Thyroid gland (tissue), 4 donors: ENCODE data around the gene EFCAB12. TPM values are rescaled to one million over a fixed set of nuclear protein-coding genes. Genes with fewer than 3 reads are reported as not detected.
A peak's percentile ranks its signal among the peaks of the same experiment; 100 is the strongest.

Experiments
- DNase-seq, 2 donors: peaks; one replicate each; pipeline ENCODE4 v3.0.0-alpha.2; 2019
- H3K27ac ChIP-seq, 3 donors: fragments of 200-600 bp; sonication (generic); 1 replicate in 2 of 3; 2 replicates in 1 of 3; pipeline ENCODE4 v1.5.1; 2016 to 2019; ENCODE audit warnings: mild to moderate bottlenecking in 1 of 3, moderate library complexity in 1 of 3
- H3K27me3 ChIP-seq: fragments of 200-600 bp; sonication (generic); one replicate; pipeline ENCODE4 v1.5.1; 2019
- H3K36me3 ChIP-seq, 2 donors: fragments of 200-600 bp; sonication (generic); one replicate each; pipeline ENCODE4 v1.5.1; 2016 to 2019
- H3K4me1 ChIP-seq, 2 donors: fragments of 200-600 bp; sonication (generic); one replicate each; pipeline ENCODE4 v1.5.1; 2017 to 2019
- H3K4me3 ChIP-seq, 3 donors: fragments of 200-600 bp; sonication (generic); replicated peaks in 1 of 3; 1 replicate in 2 of 3; 2 replicates in 1 of 3; pipeline ENCODE4 v1.5.1; 2016; ENCODE audit warnings: mild to moderate bottlenecking in 1 of 3
- H3K9me3 ChIP-seq: fragments of 200-600 bp; sonication (generic); one replicate; pipeline ENCODE4 v1.5.1; 2017
- POLR2A ChIP-seq, 2 donors: fragments of 450-650 bp; IDR thresholded peaks; one replicate each; pipeline ENCODE4 v1.6.1; 2017; ENCODE audit warnings: antibody characterized with exemption in 2 of 2, mild to moderate bottlenecking in 2 of 2, moderate library complexity in 1 of 2
- WGBS, 2 donors: methylation state at CpG; one replicate each; pipeline ENCODE4 v1.1.5; 2017; 5-methylcytosine and 5-hydroxymethylcytosine counted together
- intact Hi-C: fragments of 100-400 bp; cut with DNase I; formaldehyde crosslinking; loops from one replicate; pipeline ENCODE4 v1.15.1; 2023
- total RNA-seq, 4 donors: library from RNA; depleted of rRNA; stranded (reverse); fragments of >200 nt; gene quantifications; one replicate each; pipeline ENCODE4 v1.2.3, GENCODE V29; 2016
- TF ChIP-seq, protein P1 (sequence below), 6 experiments: fragments of 200-600 bp in 3 of 6; fragments of 450-650 bp in 3 of 6; sonication (generic) in 3 of 6; IDR thresholded peaks; one replicate each; pipeline ENCODE4 v1.5.1; 2016 to 2019; ENCODE audit warnings: antibody characterized with exemption in 6 of 6, mild to moderate bottlenecking in 2 of 6, inconsistent platforms in 1 of 6, moderate library complexity in 1 of 6

Gene EFCAB12
- total RNA-seq, 4 donors from 2014 or later = 0.67 to 1.2 (median 0.74) TPM

DNA sequence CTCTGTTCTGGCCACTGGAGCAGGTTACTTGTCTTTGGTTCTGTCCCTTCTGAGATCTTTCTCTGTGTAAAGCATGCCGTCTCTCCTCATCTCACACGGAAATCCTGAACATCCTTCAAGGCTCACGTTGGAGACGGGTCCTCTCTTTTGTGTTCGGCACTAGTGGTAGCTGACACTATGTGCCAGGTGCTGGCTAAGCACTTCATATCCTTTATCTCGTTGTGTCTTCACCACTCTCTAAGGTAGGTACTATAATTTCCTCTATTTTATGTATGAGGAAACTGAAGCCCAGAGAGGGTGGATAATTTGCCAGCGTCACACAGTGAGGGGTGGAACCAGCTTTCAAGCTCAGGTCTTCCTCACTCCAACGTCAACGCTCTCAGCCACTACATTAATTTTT, 12.8 kb upstream of the EFCAB12 start:
- TF ChIP-seq POLR2A (IDR thresholded peaks at IDR 0.05) = no peak
- TF ChIP-seq, protein P1, sequence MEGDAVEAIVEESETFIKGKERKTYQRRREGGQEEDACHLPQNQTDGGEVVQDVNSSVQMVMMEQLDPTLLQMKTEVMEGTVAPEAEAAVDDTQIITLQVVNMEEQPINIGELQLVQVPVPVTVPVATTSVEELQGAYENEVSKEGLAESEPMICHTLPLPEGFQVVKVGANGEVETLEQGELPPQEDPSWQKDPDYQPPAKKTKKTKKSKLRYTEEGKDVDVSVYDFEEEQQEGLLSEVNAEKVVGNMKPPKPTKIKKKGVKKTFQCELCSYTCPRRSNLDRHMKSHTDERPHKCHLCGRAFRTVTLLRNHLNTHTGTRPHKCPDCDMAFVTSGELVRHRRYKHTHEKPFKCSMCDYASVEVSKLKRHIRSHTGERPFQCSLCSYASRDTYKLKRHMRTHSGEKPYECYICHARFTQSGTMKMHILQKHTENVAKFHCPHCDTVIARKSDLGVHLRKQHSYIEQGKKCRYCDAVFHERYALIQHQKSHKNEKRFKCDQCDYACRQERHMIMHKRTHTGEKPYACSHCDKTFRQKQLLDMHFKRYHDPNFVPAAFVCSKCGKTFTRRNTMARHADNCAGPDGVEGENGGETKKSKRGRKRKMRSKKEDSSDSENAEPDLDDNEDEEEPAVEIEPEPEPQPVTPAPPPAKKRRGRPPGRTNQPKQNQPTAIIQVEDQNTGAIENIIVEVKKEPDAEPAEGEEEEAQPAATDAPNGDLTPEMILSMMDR (IDR thresholded peaks at IDR 0.05) = no peak

DNA sequence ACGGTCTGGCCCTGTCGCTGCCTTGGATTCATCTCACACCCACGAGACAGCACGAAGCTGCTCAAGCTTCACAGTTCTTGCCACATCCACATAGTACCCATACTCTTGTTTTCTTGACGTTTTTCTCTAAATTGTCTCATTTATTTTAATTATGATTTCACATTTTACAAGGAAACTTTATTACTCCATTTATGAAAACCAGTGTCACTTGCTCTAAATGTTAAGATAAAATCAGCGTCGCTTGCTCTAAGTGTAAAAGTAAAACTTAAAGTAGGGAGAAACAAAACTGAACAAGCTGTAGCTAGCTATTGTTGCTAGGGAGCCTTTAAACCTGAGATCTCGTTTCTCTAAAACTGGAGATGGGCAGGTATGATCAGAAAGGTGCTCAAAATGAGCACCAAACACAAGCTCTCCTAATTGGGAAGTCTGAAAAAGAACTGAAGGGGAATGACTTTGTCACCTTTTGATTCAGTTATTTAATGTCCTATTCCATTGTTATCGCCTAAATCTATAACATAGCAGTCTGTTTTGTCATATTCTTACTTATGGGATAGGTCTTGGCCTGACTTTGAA, 12.3 kb upstream of the EFCAB12 start:
- intact Hi-C loops = no loop called here
- Histone ChIP-seq H3K27ac (peak overlapping the region; percentile 70 to 95 (median 89)), H3K27me3 (no peaks in the 10 kb centered on the region), H3K4me1 (peaks cover 24 to 41% of the 10 kb centered on the region in 2 donors), H3K9me3 (no peaks in the 10 kb centered on the region), H3K36me3 (peaks cover 0 to 14% of the 10 kb centered on the region in 2 donors), H3K4me3 (peak overlapping the region; percentile 24 to 85 (median 79))
- TF ChIP-seq POLR2A (IDR thresholded peaks at IDR 0.05) = no peak
- TF ChIP-seq, protein P1 (IDR thresholded peaks at IDR 0.05) = no peak
- WGBS, 2 donors = 8 to 10% methylated on average over 9 of the region's 9 CpGs
- DNase-seq = no peak

More for the DNA sequence above, 12.8 kb upstream of the EFCAB12 start:
- 48 to 51% methylated on average over 9 of the region's 9 CpGs for WGBS, 2 donors
- H3K4me3 ChIP-seq = peak overlapping the region in 1 of 3 donors; percentile 79
- no peaks in the 10 kb centered on the region for H3K27me3 ChIP-seq
- intact Hi-C loops = no loop called here
- H3K36me3 ChIP-seq = peaks cover 0 to 11% of the 10 kb centered on the region in 2 donors
- H3K9me3 ChIP-seq = no peaks in the 10 kb centered on the region
- peak overlapping the region; percentile 70 to 95 (median 89) for H3K27ac ChIP-seq
- no peak for DNase-seq
- peaks cover 24 to 41% of the 10 kb centered on the region in 2 donors for H3K4me1 ChIP-seq

DNA sequence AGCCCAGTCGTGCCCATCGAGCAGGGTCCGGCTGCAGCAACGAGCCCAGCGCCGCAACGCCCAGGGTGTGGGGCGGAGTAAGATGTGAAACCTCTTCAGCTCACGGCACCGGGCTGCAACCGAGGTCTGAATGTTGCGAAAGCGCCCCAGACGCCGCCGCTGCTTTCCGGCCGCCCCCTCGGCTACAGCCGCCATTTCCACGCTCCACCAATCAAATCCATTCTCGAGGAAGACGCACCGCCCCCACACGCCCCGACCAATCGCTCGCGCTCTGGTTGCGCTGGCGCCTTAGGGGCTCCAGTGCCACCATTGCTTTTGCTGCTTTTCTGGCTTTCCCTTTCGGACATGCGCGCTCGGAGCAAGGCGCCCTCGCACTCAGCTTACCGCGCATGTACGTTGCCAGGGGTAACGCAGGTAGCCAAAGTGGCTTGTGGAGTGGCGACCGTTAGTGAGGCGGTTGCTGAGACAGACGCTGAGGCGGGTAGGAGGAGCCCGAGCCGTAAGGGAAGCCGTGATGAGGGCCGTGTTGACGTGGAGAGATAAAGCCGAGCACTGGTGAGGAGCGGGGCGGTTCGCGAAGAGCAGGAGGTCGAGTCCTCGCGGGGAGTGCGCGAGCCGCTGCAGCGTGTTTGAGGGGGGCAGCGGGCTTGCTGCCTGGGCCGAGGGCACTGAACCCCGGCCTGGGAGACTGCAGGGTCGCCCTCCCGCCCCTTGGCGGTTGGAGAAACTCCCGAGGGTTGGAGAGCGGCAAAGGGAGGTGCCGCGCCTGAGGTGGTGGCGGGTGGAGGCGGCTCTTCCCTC, 11.6 kb upstream of the EFCAB12 start, which contains the start of the genes IFT122 and MBD4:
TSS of gene IFT122 (plus strand) at position 408 of the 801 bp plus-strand sequence. CDS start at position 515, 107 bp downstream.
TSS of gene MBD4 (minus strand) at position 132 of the 801 bp plus-strand sequence. CDS start at position 17, 115 bp downstream.
- intact Hi-C loops = no loop called here
- 0 to 1% methylated on average over 9 to 32 of the region's 75 CpGs for WGBS, 2 donors
- TF ChIP-seq POLR2A (IDR thresholded peaks at IDR 0.05) = peak in 1 of 2 donors; percentile 87
- TF ChIP-seq, protein P1 (IDR thresholded peaks at IDR 0.05) = no peak

DNA sequence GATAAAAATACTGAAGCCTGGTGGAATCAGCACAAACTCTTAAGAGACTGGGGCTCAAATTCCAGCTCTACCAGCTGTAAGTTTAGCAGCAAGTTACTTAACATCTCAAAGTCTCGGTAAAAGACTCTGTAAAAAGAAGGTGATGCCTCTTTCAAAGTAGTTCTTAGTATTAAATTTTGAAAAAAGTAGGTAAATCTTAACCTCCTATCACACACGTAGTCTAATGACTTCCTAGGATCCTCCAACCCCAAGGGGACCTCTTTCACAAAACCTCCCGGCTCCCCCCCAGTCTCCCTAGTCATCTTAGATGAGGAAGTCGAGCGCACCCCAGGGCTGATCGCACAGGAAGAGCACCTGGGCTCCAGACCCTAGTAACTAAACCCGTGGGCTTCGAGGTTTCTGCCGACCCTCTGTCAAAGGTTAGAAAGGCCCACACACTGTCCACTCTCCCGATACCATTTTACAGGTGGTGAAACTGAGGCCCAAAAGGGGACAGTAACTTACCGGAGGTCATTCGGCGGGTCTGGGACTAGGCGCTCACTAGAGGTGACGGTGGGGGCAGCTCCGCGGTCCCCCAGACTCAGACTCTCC, 10.9 kb upstream of the EFCAB12 start:
- Histone ChIP-seq H3K4me3 (peak overlapping the region; percentile 73 to 87 (median 79)), H3K4me1 (peaks cover 24 to 41% of the 10 kb centered on the region in 2 donors), H3K9me3 (no peaks in the 10 kb centered on the region), H3K27ac (peak overlapping the region; percentile 58 to 95 (median 89)), H3K36me3 (peaks cover 0 to 14% of the 10 kb centered on the region in 2 donors), H3K27me3 (no peaks in the 10 kb centered on the region)
- no peak for TF ChIP-seq POLR2A (IDR thresholded peaks at IDR 0.05)
- TF ChIP-seq, protein P1 (IDR thresholded peaks at IDR 0.05) = no peak
- 0 to 1% methylated on average over 11 to 15 of the region's 17 CpGs for WGBS, 2 donors
- DNase-seq = peak; percentile 30 to 48
- intact Hi-C loops = no loop called here

More for the DNA sequence above, 11.6 kb upstream of the EFCAB12 start, which contains the start of the genes IFT122 and MBD4:
- DNase-seq = peak; percentile 97 to 98
- no peaks in the 10 kb centered on the region for H3K9me3 ChIP-seq
- H3K27ac ChIP-seq = peak within 1 kb of the TSS; percentile 70 to 95 (median 89)
- H3K4me3 ChIP-seq = peak within 1 kb of the TSS; percentile 79 to 87 (median 85)
- peaks cover 24 to 41% of the 10 kb centered on the region in 2 donors for H3K4me1 ChIP-seq
- no peaks in the 10 kb centered on the region for H3K27me3 ChIP-seq
- peaks cover 0 to 14% of the 10 kb centered on the region in 2 donors for H3K36me3 ChIP-seq
